GM04504 (cell line): ENCODE data around the gene CLIC6.
"Not testable (repeated sequence)": the region's sequence is repeated elsewhere in the genome, so short reads cannot be mapped to it uniquely, and the experiment has no call there.

Experiments
- DNase-seq: peaks from one replicate; pipeline ENCODE4 v3.0.0-alpha.2; 2012; ENCODE audit warnings: low read depth

The CLIC6 gene

DNA sequence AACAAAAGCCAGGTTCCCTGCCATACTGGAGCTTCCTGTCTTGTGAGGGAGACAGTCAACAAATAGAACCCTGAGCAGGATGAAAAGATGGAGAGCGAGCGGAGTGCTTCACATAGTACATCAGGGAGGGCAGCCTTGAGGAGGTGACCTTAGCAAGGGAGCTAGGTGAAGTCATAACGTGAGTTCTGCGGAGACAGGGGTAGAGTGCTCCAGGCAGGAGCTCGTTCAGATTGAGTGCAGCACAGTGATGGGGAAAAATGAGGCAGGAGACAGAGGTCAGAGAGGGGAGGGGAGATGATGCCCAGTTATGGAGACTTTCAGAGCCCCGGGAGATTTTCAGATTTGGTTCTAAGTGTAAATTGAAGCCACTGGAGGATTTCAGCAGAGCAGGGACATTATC, 15.3 kb upstream of the CLIC6 start:
- DNase-seq, result no peak

DNA sequence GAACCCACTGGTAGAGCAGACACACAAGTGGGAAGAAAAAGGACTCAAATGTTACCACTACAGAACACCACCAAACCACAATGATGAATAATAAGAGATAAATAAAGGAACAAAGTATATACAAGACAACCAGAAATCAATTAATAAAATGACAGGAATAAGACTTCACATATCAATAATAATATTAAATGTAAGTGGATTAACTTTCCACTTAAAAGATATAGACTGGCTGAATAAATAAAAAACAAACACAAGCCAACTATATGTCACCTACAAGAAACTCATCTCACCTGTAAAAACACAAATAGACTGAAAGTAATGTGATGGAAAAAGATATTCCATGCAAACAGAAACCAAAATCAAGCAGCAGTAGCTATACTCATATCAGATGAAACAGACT, 6.9 kb upstream of the CLIC6 start:
- DNase-seq, result no peak

DNA sequence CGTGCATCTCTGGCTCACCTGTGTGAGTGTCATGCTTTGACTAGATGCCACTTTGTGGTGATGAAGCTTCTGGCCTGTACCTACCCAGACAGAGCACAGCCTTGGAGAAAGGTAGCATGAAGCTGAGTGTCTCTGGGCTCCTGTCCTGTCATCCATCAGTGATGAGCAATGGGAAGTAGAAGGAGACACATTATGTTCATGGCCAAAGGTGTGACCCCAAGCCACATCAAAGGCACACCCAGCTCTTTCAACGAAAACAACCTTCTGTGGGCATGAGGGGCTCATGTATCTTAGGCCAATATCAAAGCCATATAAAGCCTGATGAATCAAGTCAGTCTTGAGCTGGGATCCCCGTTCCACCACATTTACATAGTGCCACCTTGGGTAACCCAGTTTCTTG, 1.0 kb upstream of the CLIC6 start:
- no peak for DNase-seq

DNA sequence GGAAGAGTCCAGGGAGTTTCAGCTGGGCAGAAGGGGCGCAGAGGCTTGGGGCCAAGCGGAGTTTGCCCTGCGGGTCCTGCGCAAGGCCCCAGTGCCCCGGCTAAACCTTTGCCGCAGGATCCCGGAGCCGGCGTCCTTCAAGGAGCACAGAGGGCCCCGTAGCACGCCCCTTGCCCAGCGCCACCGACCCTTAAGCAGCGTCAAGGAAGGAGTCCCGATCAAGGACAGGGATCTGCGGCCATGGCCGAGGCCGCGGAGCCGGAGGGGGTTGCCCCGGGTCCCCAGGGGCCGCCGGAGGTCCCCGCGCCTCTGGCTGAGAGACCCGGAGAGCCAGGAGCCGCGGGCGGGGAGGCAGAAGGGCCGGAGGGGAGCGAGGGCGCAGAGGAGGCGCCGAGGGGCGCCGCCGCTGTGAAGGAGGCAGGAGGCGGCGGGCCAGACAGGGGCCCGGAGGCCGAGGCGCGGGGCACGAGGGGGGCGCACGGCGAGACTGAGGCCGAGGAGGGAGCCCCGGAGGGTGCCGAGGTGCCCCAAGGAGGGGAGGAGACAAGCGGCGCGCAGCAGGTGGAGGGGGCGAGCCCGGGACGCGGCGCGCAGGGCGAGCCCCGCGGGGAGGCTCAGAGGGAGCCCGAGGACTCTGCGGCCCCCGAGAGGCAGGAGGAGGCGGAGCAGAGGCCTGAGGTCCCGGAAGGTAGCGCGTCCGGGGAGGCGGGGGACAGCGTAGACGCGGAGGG, 520 bp downstream of the CLIC6 start:
- DNase-seq, result no peak

DNA sequence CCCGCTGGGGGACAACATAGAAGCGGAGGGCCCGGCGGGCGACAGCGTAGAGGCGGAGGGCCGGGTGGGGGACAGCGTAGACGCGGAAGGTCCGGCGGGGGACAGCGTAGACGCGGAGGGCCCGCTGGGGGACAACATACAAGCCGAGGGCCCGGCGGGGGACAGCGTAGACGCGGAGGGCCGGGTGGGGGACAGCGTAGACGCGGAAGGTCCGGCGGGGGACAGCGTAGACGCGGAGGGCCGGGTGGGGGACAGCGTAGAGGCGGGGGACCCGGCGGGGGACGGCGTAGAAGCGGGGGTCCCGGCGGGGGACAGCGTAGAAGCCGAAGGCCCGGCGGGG, 1.1 kb downstream of the CLIC6 start:
- DNase-seq, result not testable (repeated sequence)

DNA sequence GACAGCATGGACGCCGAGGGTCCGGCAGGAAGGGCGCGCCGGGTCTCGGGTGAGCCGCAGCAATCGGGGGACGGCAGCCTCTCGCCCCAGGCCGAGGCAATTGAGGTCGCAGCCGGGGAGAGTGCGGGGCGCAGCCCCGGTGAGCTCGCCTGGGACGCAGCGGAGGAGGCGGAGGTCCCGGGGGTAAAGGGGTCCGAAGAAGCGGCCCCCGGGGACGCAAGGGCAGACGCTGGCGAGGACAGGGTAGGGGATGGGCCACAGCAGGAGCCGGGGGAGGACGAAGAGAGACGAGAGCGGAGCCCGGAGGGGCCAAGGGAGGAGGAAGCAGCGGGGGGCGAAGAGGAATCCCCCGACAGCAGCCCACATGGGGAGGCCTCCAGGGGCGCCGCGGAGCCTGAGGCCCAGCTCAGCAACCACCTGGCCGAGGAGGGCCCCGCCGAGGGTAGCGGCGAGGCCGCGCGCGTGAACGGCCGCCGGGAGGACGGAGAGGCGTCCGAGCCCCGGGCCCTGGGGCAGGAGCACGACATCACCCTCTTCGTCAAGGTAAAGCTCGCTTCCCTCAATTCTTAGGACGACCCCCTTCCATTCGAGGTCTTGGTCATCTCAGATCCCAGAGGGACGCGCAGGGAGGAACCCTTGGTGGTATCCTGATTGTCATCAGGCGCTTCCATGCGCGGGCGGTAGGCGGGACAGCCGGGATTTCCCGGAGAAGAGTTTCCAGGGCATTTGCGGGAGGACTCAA, 1.6 kb downstream of the CLIC6 start:
- DNase-seq, result no peak

DNA sequence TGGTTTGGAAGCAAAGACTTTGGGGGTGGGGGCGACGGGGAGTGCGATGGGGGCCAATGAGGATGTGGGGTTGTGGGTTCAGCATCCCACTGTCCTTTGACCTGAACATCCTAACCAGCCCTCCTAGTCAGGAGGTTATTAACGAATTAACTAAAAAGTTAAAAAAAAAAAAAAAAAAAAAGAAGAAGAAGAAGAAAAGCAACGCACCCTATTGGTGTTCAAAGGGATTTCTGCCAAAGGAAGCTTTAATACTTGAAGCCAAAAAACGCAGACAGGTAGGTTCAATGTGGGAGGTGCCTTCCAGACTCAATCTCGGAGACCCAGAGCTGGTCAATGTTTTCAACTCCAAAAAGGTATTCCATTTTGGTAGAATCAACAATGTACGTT, 2.2 kb downstream of the CLIC6 start:
- no peak for DNase-seq

DNA sequence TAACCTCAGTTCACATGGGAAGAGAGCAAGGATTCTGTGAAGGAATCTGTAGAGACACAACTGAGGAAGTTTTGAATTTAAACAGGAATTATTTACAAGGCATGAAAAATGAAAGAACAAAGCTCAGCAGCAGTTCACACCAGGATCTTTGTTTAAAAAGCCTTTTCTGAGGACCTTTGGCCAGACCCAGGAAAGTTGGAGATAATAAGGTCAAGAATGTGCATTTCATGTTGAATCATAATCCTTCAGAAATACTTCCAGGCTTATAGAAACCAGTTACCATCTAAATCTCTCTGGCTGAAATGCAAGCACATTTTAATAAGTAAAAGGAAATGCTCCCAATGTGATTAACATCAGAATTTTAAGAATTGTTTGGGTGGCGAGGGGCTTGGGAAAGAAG, 2.7 kb downstream of the CLIC6 start:
- DNase-seq, result no peak

DNA sequence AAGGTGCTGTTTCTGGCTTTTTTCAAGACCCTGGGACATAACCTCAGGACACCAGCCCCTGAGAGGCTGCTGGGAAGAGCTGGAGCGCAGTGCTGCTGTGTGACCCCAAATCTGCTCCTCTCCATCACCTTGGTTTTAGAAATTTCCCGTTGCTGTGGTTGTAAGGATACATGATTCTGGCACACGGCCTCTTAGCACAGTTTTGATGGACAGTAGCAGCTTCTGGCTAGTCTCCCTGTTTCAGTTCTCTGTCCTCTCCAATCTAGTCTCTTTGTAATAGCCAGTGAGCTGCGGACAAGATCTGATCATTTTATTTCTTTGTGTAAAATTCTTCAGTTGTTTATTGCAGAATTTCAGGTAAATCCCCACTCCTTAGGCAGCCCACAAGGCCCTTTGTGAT, 3.1 kb downstream of the CLIC6 start:
- DNase-seq, result no peak

DNA sequence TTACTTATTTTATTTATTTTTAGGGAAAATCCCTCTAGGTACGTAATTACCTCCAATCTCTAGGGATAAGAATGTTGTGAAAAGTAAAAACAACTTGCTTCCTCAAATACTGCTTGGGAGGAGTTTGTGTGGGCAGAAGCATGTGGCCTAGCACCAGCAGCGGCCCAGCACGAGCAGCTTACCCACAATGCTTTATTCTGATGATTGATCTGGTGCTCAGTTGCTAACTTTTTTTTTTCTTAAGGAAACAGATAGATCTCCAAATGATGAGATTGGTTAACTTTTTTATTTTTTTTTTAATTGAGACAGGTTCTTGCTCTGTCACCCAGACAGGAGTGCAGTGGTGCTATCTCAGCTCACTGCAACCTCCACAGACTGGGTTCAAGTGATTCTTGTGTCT, 4.2 kb downstream of the CLIC6 start:
- DNase-seq, result no peak

DNA sequence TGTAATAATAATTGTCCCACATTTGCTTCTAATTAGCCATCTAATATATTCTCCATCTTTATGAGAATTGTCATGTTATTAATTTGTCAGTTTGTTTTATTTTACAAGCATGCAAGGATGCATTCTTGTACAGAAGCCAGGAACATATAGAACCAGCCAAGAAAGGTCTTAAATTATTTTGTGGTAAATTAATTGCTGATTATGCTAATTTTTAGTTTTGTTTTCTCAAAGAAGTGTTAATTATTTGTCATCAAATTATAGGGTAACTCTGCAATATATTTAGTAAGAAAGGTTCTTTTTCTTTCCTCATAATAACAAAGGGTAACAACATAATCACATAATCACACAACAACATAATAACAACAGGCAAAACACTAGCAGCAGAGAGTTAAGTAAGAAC, 5.7 kb downstream of the CLIC6 start:
- no peak for DNase-seq

DNA sequence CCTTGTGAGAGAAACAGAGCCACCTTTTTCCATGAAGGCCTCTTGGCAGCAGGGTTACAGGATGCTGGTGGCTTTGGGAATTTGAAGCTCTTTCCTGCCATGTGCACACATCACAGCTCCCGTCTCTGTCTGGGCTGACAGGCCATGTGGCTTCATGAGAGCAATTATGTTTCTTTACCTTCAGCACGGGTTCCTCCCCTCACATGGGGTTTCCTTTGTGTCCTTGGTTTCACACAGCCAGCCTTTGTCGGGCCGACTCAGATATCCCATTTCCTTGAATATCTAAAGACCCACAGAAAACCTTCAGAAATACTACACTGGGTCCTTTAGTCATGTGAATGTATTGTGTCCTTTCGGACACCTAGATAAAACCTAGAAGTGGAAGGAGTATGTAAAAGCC, 7.1 kb downstream of the CLIC6 start:
- DNase-seq, result no peak

DNA sequence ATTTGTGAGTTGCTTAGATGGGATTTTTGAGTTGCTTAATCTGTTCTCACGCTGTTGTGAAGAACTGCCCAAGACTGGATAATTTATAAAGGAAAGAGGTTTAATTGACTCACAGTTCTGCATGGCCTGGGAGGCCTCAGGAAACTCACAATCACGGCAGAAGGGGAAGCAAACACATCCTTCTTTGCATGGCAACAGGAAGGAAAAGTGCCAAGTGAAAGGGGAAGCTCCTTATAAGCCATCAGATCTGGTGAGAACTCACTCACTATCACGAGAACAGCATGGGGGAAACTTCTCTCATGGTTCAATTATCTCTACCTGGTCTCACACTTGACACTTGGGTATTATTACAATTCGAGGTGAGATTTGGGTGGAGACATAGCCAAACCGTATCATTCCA, 10.3 kb downstream of the CLIC6 start:
- no peak for DNase-seq

DNA sequence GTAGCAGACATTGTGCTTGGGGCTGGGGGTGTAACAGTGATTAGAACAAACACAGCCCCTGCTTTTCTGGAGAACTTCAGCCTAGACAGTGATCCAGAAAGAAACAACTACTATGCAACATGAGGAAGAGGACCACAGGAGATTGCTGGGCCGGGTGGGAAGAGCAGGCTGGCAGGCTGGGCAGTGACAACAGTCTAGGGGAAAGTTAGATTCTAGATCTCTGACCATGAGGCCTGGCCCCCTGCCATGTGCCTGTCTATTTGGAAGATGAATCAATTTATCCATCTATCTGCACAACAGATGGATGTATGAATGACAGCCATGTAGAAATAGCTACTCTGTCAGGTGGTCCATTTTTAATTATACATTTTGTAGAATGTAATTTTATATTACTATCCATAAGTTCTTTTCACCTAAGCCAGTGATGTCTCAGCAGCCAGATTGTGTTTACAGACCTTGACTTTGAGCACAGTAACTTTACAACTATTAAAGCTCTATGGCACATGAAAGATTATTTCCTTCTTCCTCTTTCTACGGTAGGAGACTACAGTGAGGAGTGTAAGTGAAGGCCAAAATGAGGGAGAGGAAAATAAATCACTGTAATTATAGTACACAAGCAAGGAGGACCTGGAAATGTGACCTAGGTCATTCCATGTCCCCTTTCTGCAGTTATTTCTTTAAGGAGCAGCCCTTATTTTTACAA, 15.5 kb downstream of the CLIC6 start:
- DNase-seq, result no peak

DNA sequence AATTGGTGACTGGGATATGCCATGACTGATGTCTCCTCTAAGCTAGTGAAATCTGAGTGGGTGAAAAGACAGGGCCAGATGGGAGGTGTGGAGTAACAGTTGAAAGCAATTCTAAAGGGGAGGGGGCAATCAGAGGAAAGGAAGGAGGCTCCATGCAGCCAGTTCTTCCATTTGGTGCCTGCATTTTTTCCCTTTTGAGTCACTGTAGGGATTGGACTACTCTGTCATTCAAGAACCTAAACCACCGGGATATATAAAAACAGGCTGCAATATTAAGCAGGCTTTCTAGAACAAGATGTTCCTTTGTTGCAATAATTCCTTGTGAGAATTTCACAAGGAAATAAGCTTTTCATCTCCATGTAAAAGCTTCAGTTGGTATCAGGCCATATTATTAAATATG, 18.3 kb downstream of the CLIC6 start:
- no peak for DNase-seq

DNA sequence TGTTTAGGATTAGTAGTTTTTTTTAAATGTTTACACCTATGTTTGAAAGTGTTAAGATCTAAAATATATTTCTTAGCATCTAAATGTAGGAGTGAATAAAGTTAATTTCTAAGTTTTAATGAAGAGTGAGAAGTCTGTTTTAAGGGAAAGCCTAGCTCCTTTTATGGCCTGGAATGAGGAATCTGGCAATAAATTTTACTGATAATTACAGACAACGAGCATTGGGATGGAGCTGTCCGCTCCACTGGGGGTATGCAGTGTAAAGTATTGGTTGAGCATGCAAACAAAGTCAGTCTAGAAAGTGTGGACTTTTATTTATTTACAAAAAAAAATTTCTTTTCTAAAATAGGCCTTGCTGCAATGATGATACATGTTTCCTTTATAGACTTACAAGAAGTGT, 19.0 kb downstream of the CLIC6 start:
- no peak for DNase-seq

DNA sequence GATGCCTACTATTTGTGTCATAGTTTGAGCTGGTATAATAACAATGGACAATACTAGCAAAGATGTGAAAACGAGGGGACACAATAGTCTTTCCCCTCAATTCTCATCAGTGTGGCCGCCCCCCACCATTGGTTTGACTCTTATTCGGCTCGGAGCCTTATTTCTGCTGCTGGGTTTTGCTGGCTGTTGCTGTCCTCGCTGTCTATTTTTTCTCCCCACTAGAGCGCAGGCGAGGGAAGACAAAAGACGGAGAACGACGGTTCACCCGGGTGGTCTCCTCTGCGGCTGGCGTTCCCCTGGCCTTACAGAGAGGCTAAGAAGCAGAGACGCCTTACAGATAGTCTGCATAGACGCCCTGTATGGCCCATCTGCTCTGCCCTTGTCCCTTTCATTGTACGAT, 19.4 kb downstream of the CLIC6 start:
- no peak for DNase-seq

DNA sequence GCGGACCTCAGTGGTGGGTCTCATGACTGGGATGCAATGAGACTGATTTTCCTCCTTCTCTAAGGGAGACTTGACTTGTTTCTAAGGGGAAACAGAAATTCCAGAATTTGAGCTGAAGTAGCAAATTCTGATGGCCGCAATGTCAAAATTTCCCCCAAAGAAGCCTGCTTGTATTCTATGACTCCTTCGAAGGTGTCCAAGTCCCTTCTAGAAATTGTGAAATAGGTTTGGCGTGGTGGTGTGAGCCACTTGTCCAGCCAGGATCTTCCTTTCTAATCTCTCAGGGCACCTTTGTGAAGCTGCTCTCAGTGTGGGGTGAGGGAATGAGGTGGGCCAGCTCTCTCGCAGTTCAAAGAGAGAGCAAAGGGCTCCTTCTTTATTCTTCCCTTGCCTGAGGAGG, 19.9 kb downstream of the CLIC6 start:
- no peak for DNase-seq

DNA sequence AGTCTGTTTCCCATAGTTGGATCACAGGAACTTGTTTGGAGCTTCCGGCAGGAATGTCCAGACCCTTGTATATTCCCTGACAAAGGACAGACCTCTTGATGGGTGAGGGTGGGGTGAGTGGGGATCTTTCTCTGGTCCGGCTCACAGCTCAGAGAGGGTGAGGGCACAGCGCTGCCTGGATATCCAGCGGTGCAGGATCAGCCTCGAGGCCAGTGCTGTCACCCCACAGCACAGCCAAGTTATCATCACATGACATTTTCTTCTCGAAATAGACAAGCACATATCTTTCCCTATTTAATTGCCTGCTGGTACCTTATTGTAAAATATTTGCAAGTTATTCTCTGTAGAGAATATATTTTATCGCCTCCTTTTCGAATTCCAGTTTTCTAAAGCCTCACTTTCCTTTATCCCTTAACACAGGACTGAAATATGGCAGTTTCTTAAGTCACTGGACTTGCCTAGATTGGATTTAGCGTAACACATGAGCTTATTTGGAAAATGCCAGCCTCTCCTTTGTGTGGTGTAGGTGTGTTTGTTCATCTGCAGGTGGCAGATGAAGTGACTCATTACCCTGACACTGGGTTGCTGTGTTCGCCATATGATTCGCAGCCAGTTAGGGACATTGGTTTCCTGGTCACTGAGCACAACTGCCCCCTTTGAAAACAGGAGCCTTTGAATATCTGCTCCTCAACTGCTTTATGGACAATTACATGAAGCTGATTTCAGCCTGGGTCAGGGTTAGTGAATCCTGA, 21.4 kb downstream of the CLIC6 start:
- no peak for DNase-seq

DNA sequence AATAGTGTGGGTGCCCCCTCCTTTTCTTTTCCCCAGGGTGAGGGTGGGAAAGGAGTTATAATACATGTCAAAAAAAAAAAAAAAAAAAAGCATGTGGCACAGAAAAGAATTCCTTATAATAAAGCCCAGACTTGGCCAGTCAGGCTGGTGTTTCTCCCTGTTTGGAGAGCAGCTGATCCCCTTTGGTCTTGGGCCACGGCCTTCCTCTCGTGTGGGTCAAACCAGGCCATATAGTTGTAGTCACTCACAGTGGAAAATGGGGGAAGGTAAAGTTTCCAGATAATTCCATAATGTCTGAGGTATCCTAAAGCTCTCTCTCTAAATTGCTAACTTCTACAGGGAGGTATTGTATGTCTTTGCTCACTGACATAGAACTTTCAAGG, 22.0 kb downstream of the CLIC6 start:
- no peak for DNase-seq

DNA sequence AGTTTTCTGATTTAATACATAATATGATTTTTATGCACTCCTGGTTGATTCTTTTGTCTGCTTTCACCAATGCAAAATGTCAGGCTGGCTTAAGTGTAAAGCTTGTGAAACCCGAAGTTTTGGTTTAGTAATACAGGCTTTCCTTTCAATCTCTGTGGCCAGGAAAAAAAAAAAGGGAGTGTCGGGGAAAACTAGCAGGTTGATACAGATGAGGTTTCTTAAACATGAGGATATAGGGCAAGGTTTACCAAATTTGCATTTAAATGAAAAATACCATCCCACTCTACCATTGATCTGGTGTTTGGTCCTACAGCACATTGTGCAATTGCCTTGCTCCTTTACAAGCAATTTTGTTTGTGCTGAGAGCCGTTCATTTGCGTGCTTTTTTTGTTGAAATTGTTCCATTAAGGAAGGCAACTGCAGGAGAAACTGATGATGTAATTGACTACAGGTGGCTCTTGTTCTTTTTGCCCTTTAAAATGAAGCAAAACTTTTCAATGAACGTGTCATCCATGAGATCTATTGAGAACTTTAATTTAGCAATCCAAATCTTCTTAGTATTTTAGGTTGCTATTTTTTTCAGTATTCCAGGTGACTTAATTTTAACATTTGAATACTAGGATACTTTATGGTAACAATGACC, 22.7 kb downstream of the CLIC6 start:
- no peak for DNase-seq

DNA sequence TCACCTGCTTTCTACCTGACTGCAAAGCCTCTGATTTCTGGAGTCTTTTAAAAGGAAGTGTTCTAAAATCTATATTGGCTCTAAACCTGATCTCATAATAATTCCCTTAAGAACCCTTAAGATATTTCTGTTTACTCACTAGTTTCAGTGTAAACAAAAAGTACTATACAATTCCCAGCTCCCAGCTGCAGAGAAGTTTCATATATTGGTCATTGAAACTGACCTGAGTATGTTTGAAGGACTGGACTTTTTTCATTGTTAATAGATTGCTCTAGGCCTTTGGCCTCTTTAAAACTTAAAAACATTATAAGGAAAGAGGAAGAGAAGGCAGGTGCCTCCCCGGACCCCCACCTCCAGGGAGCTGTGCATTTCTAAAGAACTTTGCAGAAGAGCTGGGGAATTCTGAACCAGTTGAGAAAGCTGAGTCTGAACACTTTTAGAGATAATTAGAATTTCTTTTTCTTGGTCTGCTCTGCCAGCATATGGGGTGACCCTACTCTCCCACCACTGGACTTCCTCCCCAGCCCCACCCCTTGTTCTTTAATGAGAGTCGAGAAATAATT, 23.7 kb downstream of the CLIC6 start:
- DNase-seq, result no peak
